Activated gamma-delta T cell treated with anti-CD3 and anti-CD28 coated beads, Interleukin-2, amount 50 U/mL, for 16 hours (primary cell): ENCODE results near the gene SLC7A1.

Experiments
- DNase-seq: peaks from one replicate; pipeline ENCODE4 v3.0.0-alpha.2; 2020; ENCODE audit warnings: low read depth

Gene SLC7A1

DNA sequence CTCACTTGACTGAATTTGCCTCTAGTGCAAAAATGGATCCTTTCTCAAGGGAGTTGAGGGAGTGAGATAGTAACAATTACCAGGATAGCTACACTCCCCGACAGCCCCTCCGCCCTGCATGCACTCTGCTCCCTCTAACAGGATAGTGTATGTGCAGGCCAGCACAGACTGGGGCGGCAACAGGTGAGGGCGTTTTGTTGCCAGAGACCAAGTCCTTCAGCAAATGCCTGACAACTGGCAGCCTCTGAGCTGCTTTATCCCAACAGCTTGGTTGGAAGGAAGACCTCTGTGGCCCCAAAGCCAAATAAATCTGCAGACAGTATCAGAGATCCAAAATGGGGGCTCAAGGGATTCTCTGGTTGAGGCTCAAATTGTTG, 86.6 kb downstream of the SLC7A1 start:
- DNase-seq, result no peak

DNA sequence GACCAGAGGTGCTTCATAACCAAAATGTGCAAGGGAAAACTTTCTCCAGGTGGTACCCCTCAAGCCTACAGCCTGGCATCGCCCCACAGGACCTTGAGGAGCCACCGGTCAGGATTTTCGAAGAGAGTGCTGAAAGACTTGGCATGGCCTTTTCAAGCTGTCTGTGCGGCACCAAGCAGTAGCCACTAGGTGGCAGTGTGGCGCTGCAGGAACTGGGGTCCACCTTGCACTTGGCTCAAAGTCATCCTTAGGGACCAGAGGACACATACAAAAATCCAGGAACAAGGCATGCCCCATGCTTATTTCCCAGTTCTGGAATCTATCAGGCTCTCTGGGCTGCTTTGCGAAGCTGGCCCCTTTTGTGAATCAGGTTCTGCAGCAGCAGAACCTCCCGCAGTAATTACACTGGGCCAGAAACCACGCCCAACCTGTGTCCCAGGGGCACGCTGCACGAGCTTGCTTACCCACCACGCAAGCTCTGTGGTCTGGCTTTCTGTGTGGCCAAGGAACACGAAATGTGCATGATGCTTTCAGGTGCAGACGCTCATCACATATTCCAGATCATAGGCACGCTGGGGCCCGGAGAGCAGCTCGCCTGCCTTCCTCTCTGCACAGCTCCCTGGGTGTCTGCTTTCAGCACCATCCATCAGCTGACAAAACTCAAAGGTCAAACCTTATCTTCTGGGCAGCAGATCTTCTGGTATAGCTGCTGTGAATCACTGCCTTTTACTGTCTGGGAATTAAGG, 87.2 kb downstream of the SLC7A1 start:
- peak; percentile 57 for DNase-seq

DNA sequence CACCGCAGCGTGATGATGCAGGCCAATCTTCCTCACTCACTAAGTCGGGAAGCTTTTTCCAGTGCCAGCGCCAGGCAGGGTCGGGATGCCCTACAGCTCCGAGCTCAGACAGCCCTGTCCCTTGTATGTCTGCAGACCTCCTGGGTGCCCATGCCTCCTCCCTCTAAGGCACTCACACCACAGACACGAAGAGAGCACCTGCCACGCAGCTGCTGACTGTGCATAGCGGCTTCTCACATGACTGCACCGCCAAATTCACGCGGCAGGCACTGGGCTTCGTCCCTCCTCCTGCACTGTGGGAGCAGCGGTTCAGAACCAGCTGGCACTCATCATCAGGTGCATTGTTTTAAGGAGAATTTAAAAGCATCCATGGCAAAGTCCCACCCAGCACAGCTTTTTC, 88.1 kb downstream of the SLC7A1 start:
- no peak for DNase-seq

DNA sequence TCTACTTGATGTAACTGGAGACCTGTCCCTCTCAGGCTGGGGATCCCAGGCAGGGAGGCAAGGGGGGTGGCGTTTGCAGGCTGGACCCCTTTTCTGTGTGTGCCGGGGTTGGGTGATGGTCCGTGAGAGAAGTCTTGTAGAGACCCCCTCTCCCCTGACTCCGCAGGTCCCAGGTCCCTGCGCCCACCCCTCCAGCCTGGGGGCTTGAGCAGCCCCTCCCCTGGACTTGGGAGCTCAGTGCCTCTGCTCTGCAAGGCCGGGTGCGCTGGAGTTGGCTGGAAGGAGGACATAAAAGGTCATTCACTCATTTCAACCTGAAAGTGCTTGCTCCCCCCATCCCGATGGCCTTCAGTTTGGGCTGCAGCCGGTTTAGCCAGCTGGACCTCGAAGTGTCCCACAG, 89.5 kb downstream of the SLC7A1 start:
- DNase-seq, result no peak

DNA sequence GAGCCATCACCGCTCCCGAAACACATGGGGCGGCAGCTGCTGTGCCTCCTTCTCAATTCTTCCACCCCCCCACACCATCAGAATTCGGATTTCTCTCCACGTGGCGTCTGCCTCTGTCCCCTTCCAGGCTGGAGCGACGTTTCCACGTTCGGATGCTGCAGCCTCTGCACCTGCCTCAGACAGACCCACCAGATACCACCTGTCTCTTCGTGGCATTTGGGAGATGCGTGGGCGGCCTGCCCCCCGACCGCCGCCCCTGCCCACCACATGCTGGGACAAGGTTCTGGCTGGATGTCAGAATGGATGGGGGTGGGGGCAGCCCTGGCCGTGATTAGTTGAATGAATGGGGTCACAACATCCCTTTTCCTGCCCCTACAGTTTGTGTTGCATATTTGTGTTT, 90.0 kb downstream of the SLC7A1 start:
- no peak for DNase-seq

DNA sequence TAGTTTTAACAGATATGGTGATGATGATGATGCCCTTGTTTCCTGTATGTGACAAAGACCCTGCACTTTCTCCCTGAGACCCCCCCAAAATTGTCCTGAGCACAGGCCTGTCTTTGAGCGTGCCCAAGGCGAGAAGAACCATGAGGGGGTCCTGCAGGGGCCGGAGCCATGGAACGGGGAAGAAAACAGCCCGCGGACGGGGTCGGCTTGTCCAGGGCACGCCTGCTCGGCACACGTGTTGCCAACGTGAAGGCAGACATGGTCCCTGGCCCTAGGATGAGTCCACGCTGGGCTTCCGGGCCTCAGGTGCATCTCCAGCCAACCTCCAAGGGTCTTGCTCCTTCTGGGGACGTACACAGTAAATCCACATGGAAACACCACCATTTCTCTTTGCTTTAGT, 90.8 kb downstream of the SLC7A1 start:
- DNase-seq, result no peak

DNA sequence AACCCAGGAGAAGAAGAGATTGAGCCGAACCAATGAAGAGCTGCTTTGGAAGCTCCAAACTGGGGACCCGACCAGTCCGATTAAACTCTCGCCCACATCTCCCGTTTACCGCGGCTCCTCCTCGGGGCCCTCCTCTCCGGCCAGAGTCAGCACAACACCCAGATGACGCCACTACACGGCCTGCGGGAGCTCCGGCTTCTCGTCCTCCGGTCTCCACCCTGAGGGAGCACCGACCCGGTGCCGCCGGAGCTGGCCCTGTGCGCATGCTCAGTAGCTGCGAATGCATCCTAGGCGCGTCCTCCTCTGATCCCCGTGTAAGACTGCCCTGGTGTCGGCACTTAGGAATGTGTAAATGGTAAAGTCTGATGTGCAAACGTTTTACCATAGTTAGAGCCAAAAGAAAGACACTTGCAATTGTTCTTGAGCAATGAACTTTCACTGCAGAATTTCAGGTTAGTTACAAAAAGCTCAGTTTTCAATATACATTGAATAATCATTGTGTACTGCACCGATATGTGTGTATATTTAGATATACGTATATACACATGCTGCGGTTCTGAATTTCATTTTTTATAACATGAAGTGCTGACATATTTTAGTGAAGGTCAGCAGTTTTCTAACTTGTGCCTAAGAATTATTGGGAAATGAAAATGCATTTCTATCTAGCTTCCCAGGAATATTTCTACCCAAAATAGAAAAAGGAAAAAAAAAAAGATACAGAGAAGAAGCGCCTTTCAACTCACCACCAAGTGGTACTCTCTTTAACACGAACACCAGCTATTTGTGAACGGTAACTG, 92.2 kb downstream of the SLC7A1 start:
- no peak for DNase-seq

DNA sequence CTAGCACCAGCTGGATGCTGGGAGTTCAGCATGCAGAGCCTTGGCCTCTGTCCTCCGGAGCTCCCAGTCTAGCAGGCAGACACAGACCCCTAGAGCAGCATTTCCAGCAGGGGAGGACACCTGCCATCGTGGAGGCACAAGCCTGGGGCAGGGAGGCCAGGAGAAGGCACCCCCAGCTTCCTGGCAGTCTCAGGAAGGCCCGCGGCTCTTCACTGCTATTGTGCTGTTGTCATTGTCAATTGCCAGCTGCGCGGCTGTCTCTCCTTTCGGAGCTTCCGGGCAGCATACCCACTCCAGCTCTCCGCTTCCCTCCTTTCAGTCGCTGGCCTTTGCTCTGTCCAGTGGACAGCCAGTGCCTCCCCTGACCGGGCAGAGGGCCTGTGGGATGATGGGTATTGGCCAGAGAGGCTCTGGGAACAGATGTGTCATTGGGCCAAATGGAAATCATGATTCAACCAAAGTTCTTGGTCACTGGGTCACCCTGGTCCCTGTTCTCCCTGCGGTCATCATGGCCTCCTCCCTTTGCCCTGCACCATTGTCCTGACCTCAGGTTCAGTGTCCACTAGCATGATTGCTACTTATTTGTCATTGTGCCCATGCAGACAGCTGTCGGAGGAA, 93.0 kb downstream of the SLC7A1 start:
- no peak for DNase-seq

DNA sequence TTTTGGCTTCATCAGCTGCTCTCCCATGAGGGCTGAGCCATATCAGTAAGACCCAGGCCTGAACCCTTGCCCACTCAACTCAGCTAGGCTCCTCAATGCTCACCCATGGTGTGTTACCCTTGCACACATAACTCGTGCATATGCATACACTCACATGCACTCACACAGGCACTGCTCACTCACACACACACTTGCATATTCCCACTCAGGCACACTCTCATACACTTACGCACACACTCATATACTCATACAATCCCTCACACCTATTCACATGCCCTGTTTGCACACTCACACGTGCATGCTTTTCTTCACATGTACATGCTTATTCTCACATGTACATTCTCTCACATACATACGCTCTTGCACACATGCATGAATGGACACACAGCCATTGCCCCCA, 93.8 kb downstream of the SLC7A1 start:
- no peak for DNase-seq

DNA sequence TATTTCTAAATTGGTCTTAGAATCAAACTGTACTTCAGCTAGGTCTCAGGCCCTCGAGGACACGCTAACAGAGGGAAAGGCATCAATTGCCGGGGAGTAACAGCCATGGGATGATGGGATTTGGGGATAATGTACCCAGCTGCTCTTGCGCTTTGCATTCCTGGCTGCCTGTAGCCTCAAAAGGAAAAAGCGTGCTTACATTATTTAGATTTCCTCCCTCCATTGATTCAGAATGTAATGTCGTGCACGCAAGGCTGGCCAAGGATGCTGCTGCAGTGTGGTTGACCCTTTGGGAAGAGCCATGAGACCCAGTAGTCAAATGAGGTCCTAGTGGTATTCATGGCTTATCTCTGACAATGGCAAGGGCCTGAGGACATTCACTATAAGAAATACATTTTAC, 95.1 kb downstream of the SLC7A1 start:
- no peak for DNase-seq

DNA sequence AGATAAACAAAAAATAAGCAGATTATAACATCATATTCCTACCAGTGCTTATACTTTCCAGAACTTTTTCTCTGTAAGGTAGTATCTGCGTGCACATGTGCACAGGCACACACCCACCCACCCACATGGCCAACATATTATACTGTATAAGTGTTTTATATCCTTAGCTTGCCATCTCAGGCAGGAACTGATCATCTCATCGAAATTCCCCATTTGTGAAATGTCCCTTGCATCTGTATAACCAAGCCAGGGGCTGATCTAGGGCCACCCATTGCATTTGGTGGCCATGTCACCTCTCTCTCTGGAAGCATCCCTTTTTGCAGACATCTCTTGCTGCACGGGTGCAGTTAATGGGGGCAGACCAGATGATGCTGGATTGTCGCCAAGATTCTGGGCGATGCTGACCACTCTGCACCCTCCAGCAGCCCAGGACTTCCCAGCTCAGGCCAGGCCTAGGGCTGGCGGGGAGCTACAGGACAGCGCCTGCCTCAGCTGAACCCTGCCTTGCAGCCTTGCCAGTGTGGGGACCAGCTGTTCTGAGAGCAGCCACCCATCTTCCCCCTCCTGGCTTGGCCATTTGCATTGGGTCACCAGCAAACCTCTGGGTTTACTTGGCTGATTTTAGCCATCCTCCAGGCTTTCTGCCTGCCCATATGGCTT, 95.9 kb downstream of the SLC7A1 start:
- DNase-seq, result no peak

DNA sequence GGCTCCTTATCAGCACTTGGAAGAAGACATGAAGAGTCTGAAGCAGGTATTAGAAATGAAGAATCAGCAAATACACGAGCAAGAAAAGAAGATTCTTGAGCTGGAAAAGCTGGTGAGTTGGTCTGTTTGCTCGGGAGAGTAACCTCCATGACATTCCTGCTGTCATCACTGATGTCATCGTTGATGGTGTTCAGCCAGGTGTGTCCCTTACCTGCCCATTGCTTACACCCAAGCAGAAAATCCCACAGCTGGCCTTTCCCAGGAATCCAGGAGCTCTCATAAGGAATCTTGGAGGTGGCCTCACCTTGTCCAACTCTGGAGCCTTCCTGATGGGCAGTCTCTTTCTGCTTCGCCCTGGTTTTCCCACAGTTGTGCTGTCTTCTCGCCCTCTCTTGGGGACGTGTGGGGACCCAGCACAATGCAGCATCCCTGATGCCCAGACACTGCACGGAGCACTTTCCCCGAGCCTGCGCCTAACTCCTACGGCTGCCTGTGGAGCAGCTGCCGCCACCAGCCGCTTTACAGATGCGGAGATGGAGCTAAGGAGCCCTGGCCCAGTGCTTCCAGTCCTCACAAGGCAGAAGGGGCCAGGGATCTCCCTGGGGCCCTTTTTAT, 97.0 kb downstream of the SLC7A1 start:
- no peak for DNase-seq

DNA sequence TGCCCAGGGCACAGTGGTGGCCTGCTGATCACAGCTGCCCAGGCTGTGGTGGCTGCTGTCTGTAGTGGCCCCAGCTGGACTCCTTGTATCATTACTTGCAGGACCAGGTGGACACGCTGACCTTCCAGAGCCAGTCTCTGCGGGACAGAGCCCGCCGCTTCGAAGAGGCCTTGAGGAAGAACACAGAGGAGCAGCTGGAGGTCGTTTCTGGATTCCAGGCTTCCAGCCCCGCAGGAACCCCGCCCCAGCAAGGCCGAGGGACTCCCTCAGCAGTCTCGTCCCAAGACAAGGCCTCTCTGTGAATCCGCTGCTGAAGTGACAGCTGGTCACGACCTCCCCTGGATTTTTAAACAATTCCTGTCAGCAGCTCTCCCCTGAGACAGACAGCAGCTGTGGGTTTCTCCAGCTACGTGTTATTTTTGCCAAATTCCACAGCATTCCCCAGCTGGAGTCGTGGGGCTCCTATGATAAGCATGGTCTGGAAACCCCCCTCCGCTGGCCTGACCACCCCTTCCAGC, 98.3 kb downstream of the SLC7A1 start:
- no peak for DNase-seq

DNA sequence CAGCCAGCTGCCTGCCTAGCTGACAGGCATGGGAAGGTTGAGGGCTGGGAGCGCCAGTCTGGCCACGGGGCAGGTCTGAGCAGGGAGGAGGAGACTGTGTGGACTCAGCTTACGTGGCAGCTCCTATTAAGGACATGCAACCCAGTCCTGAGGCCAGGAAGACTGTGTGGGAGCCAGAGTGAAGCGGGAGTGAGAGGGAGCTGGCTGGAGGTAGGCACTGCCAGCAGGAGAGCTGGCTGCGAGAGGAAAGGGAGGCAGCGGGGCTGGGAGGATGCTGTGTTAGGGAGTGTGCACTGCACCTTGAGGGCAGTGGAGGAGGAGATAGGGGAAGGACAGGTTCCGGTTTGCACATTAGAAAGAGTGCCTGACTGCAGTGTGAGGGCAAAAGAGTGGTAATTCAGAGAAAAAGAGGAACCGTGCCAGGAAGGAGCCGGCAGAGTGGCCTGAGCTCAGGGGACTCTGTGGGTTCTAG, 99.2 kb downstream of the SLC7A1 start:
- no peak for DNase-seq

DNA sequence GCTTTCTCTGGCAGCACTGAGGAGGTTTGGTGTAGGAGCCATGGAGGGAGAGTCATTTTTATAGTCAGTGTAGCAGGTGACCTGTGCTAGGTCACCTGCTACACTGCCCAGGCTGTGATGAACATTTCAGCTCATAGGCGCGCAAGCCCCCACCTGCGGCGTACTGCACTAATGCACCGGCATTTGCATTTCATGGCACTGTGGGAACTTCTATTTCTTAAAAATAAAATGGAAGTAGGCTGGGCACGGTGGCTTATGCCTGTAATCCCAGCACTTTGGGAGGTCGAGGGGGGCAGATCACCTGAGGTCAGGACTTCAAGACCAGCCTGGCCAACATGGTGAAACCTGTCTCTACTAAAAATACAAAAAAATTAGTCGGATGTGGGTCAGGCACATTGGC, 101.0 kb downstream of the SLC7A1 start:
- DNase-seq, result no peak

DNA sequence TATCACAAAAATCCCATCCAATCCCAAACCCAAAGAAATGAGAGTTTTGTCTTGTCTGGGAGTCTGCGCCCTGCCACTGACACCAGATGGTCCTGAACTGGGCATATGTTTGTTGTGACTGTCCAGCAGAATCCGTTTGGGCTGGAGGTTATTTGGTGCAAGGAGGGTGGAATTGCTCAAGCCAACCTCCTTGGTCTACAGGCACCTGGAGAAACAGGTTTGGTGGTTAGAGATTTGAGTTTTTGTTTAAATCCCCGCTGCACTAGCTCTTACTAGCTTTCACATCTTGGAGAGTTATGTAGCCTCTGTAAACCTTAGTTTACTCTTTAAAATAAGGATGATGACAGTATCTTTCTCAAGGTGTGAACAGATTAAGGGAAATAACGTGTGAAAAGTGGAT, 101.7 kb downstream of the SLC7A1 start:
- no peak for DNase-seq

DNA sequence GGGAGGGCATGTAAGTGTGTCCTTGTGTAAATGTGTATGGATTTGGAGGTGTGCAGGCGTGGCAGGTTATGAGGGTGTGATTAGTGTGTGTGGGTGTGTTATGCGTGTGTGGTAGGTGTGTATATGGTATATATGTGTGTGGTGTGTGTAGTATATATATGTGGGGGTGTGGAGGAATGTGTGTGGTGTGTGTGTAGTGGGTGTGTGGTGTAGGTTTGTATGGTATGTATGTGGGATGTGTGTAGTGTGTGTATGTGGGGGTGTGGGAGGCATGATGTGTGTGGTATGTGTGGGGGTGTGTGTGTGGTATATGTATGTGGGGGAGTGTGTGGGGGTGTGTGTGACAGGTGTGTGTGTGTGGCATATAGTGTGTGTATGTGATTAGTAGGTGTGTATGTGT, 104.2 kb downstream of the SLC7A1 start:
- DNase-seq, result no peak

DNA sequence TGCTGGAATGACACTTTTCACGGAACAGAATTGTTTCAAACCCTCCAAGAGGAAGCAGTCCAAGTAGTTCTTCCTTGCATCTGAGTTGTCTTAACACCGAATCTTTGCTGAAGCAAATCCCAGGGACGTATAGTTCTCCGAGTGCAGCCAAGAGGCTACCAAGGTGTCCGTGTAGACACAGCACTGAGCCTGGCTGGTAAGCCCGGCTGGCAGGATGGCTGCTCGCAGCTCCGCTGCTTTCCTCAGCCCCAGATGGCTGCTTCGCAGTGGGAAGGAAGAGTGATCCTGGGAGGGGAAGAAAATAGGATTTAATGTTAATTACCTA, 105.0 kb downstream of the SLC7A1 start:
- no peak for DNase-seq

DNA sequence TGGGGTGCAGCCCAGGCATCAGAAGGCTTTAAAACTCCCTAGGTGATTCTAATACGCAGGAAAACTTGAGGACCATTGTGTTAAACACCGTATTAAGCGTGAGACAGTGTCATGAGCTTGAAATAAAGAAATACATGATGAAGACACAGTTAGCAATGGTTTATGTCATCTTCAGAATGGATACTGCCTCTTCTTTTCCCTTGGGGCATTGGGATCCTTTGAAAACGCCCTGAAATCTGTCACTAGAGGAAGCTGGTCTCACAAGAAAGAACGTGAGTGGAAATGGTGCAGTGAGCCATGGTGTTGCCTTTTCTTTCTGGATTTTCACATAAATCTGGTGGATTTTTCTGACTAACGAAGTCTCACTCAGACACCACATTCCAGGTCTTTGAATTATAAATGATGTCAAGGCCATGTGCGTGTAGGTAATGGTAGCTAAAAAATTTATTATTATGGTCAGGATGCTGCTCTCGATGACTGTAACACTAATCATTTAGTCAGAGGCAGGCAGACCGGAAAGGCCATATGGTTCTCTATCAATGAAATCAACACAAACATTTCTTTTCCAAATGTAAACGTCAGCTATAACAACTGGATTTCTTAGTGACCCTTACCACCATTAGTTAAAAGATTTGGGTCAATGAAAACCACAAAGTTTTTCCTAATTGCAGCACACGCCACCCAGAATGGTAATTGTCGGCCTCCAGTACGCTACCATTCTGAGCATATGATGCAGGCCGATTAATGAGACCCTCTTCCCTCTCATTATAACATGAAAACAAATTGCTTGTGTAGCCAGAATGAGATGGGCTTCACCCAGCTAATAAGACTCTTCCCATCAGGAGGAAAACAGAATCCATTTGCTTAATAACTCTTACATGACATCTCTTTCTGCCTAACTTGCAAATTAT, 105.6 kb downstream of the SLC7A1 start:
- no peak for DNase-seq

DNA sequence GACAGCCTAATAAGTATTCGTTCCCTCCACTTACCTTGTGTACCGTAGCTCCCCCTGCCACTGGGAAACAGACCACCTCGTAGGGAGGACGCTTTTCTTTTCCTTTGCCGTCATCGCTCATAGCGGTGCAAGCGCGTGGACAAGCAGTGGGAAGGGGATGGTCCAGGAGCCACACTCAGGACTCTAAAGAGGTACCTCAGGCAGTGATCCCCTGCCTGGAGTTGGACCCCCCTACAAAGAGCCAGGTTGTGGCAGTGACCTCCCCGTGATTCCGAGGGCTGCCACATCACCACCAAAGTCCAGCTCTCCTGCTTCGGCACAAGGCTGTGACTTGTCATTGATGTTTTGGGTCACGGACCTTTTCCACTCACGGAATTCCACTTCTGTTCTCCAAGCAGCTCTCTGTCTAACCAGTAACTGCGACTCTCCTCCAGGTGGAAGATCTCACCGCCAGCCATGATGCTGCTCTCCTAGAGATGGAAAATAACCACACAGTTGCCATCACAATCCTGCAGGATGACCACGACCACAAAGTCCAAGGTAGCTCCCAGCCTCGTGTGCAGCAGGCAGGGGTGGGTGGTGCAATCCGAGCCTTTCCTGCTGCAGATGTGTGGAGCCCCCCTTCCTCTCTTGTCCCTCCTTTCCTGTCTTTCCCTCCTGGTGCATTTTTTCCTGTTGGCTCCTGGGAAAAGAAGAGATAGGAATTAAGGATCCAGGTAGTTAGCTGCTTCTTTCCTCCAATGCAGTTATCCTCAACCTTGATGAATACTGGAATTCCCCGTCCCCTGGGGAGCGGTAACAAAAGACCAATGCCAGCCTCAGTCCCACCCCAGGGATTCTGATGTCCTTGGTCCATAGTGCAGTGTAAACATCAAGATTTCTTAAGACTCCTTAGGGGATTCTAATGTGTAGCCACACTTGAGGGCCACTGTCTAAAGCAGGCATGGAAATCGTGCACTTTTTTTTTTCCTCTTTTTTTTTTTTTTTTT, 107.7 kb downstream of the SLC7A1 start:
- DNase-seq, result no peak
